MM.1S (cell line): Measurements from ENCODE around the gene BTBD6.

Experiments
- CTCF ChIP-seq: fragments of 300-600 bp; sonication (generic); IDR thresholded peaks from 2 replicates; pipeline ENCODE4 v1.5.1; 2016; ENCODE audit warnings: antibody characterized with exemption, low read length, mixed read lengths
- EZH2 ChIP-seq: fragments of 300-600 bp; sonication (generic); optimal IDR thresholded peaks from 2 replicates; pipeline ENCODE3; 2017; ENCODE audit warnings: low read depth, mild to moderate bottlenecking, antibody characterized with exemption, low read length, mixed read lengths
- EZH2phosphoT487 ChIP-seq: fragments of 300-600 bp; sonication (generic); IDR thresholded peaks from 2 replicates; pipeline ENCODE4 v1.6.1; 2018; ENCODE audit warnings: antibody characterized with exemption, low read length

DNA sequence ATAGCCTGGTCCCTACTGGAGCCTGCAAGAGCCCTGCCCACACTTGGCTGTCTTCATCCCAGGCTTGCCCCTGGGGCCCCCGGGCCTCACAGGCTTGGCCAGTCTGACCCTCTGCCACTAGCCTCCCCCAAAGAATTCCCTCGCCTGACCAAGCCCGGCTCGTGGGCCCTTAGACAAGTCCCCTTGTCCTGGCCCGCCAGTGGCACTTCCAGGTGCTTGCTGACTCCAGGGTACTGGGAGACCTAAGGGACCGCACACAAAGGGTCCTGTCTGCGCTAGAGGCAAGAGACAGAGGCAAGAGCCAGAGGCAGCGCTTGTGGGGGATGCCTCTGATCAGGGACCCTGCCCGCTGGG, 5.0 kb downstream of the BTBD6 start:
- TF ChIP-seq CTCF (no peak), EZH2phosphoT487 (no peak), EZH2 (no peak)
